ENCODE results near the gene SNAP23. TPM values are rescaled to one million over a fixed set of nuclear protein-coding genes. Genes with fewer than 3 reads are reported as not detected.

SNAP23 gene
- total RNA-seq, 4 donors from 2014 or later = 30.9 to 59.3 (median 40.1) TPM

GRCh38 chr15:42465520-42466259 lies 29.7 kb upstream of the SNAP23 start:
- intact Hi-C loops (cut with DNase I) = no loop called here
- Histone ChIP-seq H3K9me3 (no peaks in the 10 kb centered on the region), H3K4me1 (peaks cover 0 to 5% (median 5%) of the 10 kb centered on the region in 3 donors), H3K36me3 (peaks cover 0 to 70% (median 0%) of the 10 kb centered on the region in 3 donors), H3K4me3 (no peak overlapping the region), H3K27me3 (no peaks in the 10 kb centered on the region), H3K27ac (no peak overlapping the region)
- DNase-seq = no peak
- 81 to 84% methylated on average over 8 of the region's 8 CpGs for WGBS, 2 donors
- TF ChIP-seq POLR2A (IDR thresholded peaks at IDR 0.05) (no peak), CTCF (IDR thresholded peaks at IDR 0.05) (no peak)

GRCh38 chr15:42471002-42471401 lies 24.4 kb upstream of the SNAP23 start:
- Histone ChIP-seq H3K4me1 (peaks cover 0 to 6% (median 0%) of the 10 kb centered on the region in 3 donors), H3K9me3 (no peaks in the 10 kb centered on the region), H3K27ac (peak overlapping the region; percentile 36 to 71 (median 64)), H3K36me3 (peaks cover 0 to 35% (median 0%) of the 10 kb centered on the region in 3 donors), H3K4me3 (no peak overlapping the region), H3K27me3 (no peaks in the 10 kb centered on the region)
- DNase-seq = no peak
- TF ChIP-seq POLR2A (IDR thresholded peaks at IDR 0.05) = no peak
- WGBS, 2 donors = 51 to 60% methylated on average over 3 of the region's 3 CpGs
- intact Hi-C loops (cut with DNase I) = no loop called here

GRCh38 chr15:42474827-42475226 lies 20.6 kb upstream of the SNAP23 start:
- Histone ChIP-seq H3K4me3 (no peak overlapping the region), H3K36me3 (peaks cover 0 to 11% (median 0%) of the 10 kb centered on the region in 3 donors), H3K4me1 (peaks cover 0 to 6% (median 0%) of the 10 kb centered on the region in 3 donors), H3K9me3 (no peaks in the 10 kb centered on the region), H3K27ac (peak overlapping the region in 2 of 4 donors; percentile 6 to 9), H3K27me3 (no peaks in the 10 kb centered on the region)
- intact Hi-C loops (cut with DNase I) = no loop called here
- 83 to 84% methylated on average over 1 of the region's 2 CpGs for WGBS, 2 donors
- no peak for TF ChIP-seq POLR2A (IDR thresholded peaks at IDR 0.05)
- no peak for DNase-seq

- WGBS, 2 donors = 85 to 98% methylated on average over 6 of the region's 6 CpGs
- no peaks in the 10 kb centered on the region for H3K9me3 ChIP-seq
- intact Hi-C loops (cut with DNase I) = no loop called here
- H3K36me3 ChIP-seq = peaks cover 0 to 23% (median 0%) of the 10 kb centered on the region in 3 donors
- no peak for DNase-seq
- no peak overlapping the region for H3K27ac ChIP-seq
- H3K27me3 ChIP-seq = no peaks in the 10 kb centered on the region
- no peak overlapping the region for H3K4me3 ChIP-seq
- TF ChIP-seq POLR2A (IDR thresholded peaks at IDR 0.05) (no peak), CTCF (IDR thresholded peaks at IDR 0.05) (no peak)
- H3K4me1 ChIP-seq = no peaks in the 10 kb centered on the region
These were observed 12.7 kb upstream of the SNAP23 start for GRCh38 chr15:42482701-42483100.

- 88 to 93% methylated on average over 1 of the region's 1 CpG for WGBS, 2 donors
- intact Hi-C loops (cut with DNase I) = no loop called here
- Histone ChIP-seq H3K27ac (no peak overlapping the region), H3K9me3 (no peaks in the 10 kb centered on the region), H3K36me3 (peaks cover 0 to 23% (median 0%) of the 10 kb centered on the region in 3 donors), H3K4me1 (peaks cover 0 to 9% (median 5%) of the 10 kb centered on the region in 3 donors), H3K4me3 (no peak overlapping the region), H3K27me3 (no peaks in the 10 kb centered on the region)
- TF ChIP-seq CTCF (IDR thresholded peaks at IDR 0.05) = no peak
- TF ChIP-seq POLR2A (IDR thresholded peaks at IDR 0.05) = no peak
- DNase-seq = no peak
These were observed 11.8 kb upstream of the SNAP23 start for GRCh38 chr15:42483677-42484076.

GRCh38 chr15:42490291-42490670 lies 5.2 kb upstream of the SNAP23 start:
- intact Hi-C loops (cut with DNase I) = no loop called here
- Histone ChIP-seq H3K36me3 (peaks cover 0 to 10% (median 0%) of the 10 kb centered on the region in 3 donors), H3K9me3 (no peaks in the 10 kb centered on the region), H3K4me1 (peaks cover 14 to 50% (median 33%) of the 10 kb centered on the region in 3 donors), H3K27me3 (no peaks in the 10 kb centered on the region), H3K27ac (peak overlapping the region; percentile 93 to 95 (median 95)), H3K4me3 (peak overlapping the region; percentile 84 to 97 (median 88))
- no peak for DNase-seq
- 2% methylated on average over 11 of the region's 11 CpGs for WGBS, 2 donors
- no peak for TF ChIP-seq CTCF (IDR thresholded peaks at IDR 0.05)
- no peak for TF ChIP-seq POLR2A (IDR thresholded peaks at IDR 0.05)
